LNCaP clone FGC (cell line): ENCODE measurements around the gene LILRB1.

ENCODE experiments used
- DNase-seq: peaks from one replicate; pipeline ENCODE4 v3.0.0-alpha.2; 2011; ENCODE audit warnings: low read depth
- H3K4me3 ChIP-seq: 2 replicates; pipeline ENCODE4 v1.5.1; 2011; ENCODE audit warnings: mild to moderate bottlenecking, low read depth, low read length, control low read depth
- TF ChIP-seq, protein P1 (sequence below): IDR thresholded peaks from 2 replicates; pipeline ENCODE4 v1.5.1; 2012; ENCODE audit warnings: mild to moderate bottlenecking; ENCODE audit not compliant: control insufficient read depth, insufficient read depth; ENCODE audit errors: extremely low read depth

Gene LILRB1

DNA sequence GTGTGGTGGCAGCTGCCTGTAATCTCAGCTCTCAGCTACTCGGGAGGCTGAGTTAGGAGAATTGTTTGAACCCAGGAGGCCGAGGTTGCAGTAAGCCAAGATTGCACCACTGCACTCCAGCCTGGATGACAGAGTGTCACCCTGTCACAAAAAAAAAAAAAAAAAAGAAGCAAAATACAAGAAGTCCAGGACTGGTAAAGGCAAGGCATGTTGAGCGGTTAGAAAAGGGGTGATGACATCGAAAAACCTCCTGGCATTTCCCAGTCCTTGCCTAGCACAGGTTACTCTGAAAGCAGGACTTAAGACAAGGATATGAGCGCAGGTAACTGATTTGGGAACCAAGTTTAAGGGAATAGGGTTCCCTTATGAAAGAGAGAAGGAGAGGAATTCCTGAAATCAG is 30.0 kb downstream of the LILRB1 start:
- no peak overlapping the region for H3K4me3 ChIP-seq
- TF ChIP-seq, protein P1, sequence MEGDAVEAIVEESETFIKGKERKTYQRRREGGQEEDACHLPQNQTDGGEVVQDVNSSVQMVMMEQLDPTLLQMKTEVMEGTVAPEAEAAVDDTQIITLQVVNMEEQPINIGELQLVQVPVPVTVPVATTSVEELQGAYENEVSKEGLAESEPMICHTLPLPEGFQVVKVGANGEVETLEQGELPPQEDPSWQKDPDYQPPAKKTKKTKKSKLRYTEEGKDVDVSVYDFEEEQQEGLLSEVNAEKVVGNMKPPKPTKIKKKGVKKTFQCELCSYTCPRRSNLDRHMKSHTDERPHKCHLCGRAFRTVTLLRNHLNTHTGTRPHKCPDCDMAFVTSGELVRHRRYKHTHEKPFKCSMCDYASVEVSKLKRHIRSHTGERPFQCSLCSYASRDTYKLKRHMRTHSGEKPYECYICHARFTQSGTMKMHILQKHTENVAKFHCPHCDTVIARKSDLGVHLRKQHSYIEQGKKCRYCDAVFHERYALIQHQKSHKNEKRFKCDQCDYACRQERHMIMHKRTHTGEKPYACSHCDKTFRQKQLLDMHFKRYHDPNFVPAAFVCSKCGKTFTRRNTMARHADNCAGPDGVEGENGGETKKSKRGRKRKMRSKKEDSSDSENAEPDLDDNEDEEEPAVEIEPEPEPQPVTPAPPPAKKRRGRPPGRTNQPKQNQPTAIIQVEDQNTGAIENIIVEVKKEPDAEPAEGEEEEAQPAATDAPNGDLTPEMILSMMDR: no peak
- no peak for DNase-seq

DNA sequence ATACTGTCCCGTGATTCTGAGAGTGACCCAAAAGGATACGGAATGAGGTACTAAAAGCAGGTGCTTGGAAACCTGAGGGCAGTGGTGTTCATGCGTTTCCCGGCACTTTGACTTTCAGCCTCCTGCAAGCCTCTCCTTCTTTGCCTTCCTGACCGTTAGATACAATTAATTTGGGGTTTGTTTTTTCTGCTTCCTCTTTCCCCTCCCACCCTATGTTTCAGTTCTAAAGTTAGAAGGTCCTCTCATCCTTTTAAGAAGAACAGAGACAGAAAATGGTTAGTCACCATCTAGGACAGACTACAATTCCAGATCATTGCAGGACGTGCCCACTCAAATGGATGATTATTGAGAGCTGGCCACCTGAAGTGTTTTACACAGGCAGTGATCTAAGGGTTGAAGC is 30.7 kb downstream of the LILRB1 start:
- TF ChIP-seq, protein P1: no peak
- DNase-seq: no peak
- H3K4me3 ChIP-seq: no peak overlapping the region

DNA sequence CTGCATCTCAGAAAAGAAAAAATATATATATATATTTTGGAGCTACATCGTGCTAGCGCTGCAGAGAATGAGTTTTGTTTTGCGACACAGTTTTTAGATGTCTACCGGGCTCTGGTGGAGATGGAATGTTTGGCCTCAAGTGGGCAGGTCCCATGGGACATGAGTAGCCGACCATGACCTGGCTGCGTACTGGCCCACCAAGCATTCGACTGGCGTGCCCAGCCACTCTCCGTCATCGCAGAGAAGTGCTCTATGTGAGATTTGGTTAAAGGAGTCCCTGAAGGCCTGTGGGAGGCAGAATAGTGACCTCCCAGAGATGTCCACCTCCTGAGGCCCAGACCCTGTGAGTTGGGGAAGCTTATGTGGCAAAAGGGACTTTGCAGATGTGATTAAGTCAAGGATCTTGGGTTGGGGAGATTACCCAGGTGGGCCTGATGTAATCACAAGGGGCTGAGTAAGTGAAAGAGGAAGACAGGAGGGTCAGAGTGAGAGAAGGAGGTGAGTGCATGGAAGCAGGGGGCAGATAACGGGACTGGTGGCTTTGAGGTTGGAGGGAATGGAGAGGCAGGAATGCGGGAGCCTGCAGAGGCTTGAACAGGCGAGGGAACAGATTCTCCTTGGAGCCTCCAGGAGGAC is 31.7 kb downstream of the LILRB1 start:
- H3K4me3 ChIP-seq: no peak overlapping the region
- DNase-seq: no peak
- TF ChIP-seq, protein P1: no peak

DNA sequence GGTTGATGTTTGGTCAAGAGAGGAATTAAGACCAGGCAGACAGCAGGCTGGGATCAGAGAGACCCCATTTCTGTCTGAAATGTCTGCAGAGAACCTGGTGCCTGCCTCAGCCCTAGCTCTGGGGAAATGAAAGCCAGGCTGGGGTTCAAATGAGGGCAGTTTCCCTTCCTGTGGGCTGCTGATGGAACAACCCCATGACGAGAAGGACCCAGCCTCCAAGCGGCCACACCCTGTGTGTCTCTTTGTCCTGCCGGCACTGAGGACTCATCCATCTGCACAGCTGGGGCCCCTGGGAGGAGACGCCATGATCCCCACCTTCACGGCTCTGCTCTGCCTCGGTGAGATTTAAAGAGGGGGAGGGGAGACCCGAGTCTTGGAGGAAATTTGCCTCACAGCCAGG is 32.4 kb downstream of the LILRB1 start, which contains the start of gene LILRB4:
Gene LILRB4, plus strand, starts transcription at position 256 of the 400 bp plus-strand sequence. Its CDS starts 49 bp downstream, at position 305.
- no peak within 1 kb of the TSS for H3K4me3 ChIP-seq
- DNase-seq: no peak

DNA sequence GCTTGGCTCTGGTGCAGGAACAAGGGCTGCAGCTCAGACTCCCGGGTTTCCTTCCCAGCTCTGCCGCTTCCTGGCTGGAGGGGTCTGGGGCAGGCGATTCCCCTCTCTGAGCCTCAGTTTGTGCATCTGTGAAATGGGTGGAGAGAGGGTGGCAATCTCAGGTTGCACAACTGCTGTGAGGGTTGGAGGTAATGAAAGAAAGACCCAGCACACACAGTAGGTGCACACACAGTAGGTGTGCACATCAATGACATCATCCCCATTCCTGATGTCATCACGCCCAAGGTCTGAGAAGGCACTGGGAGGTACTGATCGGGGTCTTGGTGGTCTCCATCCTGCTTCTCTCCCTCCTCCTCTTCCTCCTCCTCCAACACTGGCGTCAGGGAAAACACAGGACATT is 35.2 kb downstream of the LILRB1 start:
- no peak for DNase-seq
- TF ChIP-seq, protein P1: no peak
- H3K4me3 ChIP-seq: no peak overlapping the region

More for the DNA sequence above, 32.4 kb downstream of the LILRB1 start, which contains the start of gene LILRB4:
- TF ChIP-seq, protein P1: no peak

DNA sequence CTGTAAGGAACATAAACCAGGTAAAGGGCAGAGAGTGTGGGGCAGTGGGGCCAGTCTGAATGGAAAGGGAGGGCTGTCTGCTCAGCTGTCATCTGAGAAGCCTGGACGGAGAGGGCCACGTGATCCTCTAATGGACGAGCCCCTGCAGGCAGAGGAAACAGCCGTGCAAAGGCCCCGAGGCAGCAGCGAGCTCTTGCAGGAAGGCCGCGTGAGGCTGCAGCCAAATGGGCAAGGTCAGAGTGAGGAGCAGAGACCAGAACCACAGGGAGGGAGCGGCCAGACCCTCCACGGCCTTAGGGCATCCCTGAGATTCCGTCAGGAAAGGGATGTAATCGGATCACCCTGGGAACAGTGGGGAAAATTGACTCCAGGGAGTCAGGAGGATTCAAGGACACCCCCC is 36.9 kb downstream of the LILRB1 start:
- H3K4me3 ChIP-seq: no peak overlapping the region
- TF ChIP-seq, protein P1: no peak
- DNase-seq: no peak

DNA sequence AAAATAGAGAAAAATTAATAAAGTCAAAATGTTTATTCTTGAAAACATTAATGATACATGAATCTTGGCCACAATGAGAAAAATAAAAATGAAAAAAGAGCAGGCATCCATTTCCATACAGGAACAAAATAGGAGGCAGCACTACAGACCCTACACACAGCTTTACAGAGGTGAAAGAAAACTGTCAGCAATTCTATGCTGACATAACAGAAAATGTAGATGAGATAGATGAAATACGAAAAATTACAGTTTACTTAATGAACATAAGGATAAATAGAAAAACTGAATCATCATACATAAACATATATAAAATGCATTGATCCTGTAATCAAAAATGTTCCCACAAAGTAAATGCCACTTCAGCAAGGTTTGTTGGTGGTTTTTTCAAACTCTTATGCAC is 38.1 kb downstream of the LILRB1 start:
- TF ChIP-seq, protein P1: no peak
- no peak overlapping the region for H3K4me3 ChIP-seq
- no peak for DNase-seq
